K562 (cell line): ENCODE measurements around the gene AGAP3. TPM values are rescaled to one million over a fixed set of nuclear protein-coding genes. Genes with fewer than 3 reads are reported as not detected.

Source experiments
- CHD4 ChIP-seq: fragments of 200-600 bp; sonication (generic); IDR thresholded peaks from 3 replicates; pipeline ENCODE4 v1.6.1; 2012; ENCODE audit warnings: low read depth, mild to moderate bottlenecking, mixed read lengths, low read length, inconsistent platforms; ENCODE audit not compliant: insufficient read depth, insufficient replicate concordance, poor library complexity, severe bottlenecking
- CREB1 ChIP-seq, 2 experiments: sonication (generic) in 1 of 2; formaldehyde crosslinking in 1 of 2; IDR thresholded peaks; 2 replicates each; pipeline versions ENCODE4 v1.6.1 to v1.8.0; 2012 to 2022; ENCODE audit warnings: inconsistent platforms in 1 of 2, mild to moderate bottlenecking in 1 of 2, missing genetic modification reagents in 1 of 2, moderate library complexity in 1 of 2
- CREBBP ChIP-seq: IDR thresholded peaks from one replicate; pipeline ENCODE4 v1.6.1; 2012; ENCODE audit warnings: low read depth, mild to moderate bottlenecking, control low read depth, inconsistent platforms, low read length
- EHMT2 ChIP-seq: fragments of 450-650 bp; IDR thresholded peaks from 2 replicates; pipeline ENCODE4 v1.6.1; 2018; ENCODE audit warnings: antibody characterized with exemption
- ESRRA ChIP-seq: fragments of 450-650 bp; IDR thresholded peaks from 2 replicates; pipeline ENCODE4 v1.6.1; 2014; ENCODE audit warnings: low read depth, mild to moderate bottlenecking, moderate library complexity, borderline replicate concordance
- HBP1 ChIP-seq: fragments of 450-650 bp; formaldehyde crosslinking; IDR thresholded peaks from 2 replicates; pipeline ENCODE4 v1.4.0; 2022; ENCODE audit warnings: missing genetic modification characterization
- HOMEZ ChIP-seq: fragments of 250-450 bp; sonication (Bioruptor Pico); IDR thresholded peaks from 2 replicates; pipeline ENCODE4 v1.4.0; 2020; ENCODE audit warnings: mild to moderate bottlenecking, moderate library complexity
- KDM5B ChIP-seq: fragments of 200-600 bp; sonication (generic); IDR thresholded peaks from 2 replicates; pipeline ENCODE4 v1.6.1; 2012; ENCODE audit warnings: low read depth, mild to moderate bottlenecking, moderate library complexity, low read length, control low read depth, inconsistent platforms; ENCODE audit not compliant: insufficient replicate concordance
- PCBP1 ChIP-seq: fragments of 200-400 bp; formaldehyde crosslinking; IDR thresholded peaks from 2 replicates; pipeline ENCODE4 v1.6.1; 2018; ENCODE audit warnings: mild to moderate bottlenecking, low read depth, low read length; ENCODE audit not compliant: poor library complexity, severe bottlenecking
- PHF21A ChIP-seq: fragments of 450-650 bp; IDR thresholded peaks from 2 replicates; pipeline ENCODE4 v1.6.1; 2017; ENCODE audit warnings: low read depth, borderline replicate concordance
- PREB ChIP-seq: sonication (generic); formaldehyde crosslinking; IDR thresholded peaks from 2 replicates; pipeline ENCODE4 v1.8.1; 2023; ENCODE audit warnings: mild to moderate bottlenecking, missing genetic modification reagents
- PRPF4 ChIP-seq: fragments of 200-400 bp; formaldehyde crosslinking; IDR thresholded peaks from one replicate; pipeline ENCODE4 v1.6.1; 2017; ENCODE audit warnings: low read length, low read depth, mild to moderate bottlenecking; ENCODE audit not compliant: insufficient read depth, poor library complexity, severe bottlenecking
- SMARCA4 ChIP-seq: fragments of 450-650 bp; IDR thresholded peaks from 2 replicates; pipeline ENCODE4 v1.6.1; 2016
- SREBF1 ChIP-seq: fragments of 150-350 bp; IDR thresholded peaks from 2 replicates; pipeline ENCODE4 v1.6.1; 2014; ENCODE audit warnings: antibody characterized with exemption, low read depth, low read length, borderline replicate concordance
- TCF7 ChIP-seq: sonication (generic); IDR thresholded peaks from 2 replicates; pipeline ENCODE4 v1.6.1; 2016; ENCODE audit warnings: antibody characterized with exemption, borderline replicate concordance
- TEAD1 ChIP-seq, 2 experiments: fragments of 450-650 bp in 1 of 2; sonication (generic) in 1 of 2; formaldehyde crosslinking; IDR thresholded peaks; 2 replicates each; pipeline versions ENCODE4 v1.4.0 to v1.8.0; 2020 to 2022; ENCODE audit warnings: mild to moderate bottlenecking in 2 of 2, missing genetic modification reagents in 1 of 2
- THAP7 ChIP-seq: fragments of 250-450 bp; sonication (Bioruptor Pico); IDR thresholded peaks from 2 replicates; pipeline ENCODE4 v1.5.0; 2021
- USF1 ChIP-seq: sonication (generic); formaldehyde crosslinking; IDR thresholded peaks from 2 replicates; pipeline ENCODE4 v1.9.0; 2022; ENCODE audit warnings: mild to moderate bottlenecking, missing genetic modification reagents
- ZFP36 ChIP-seq: fragments of 150-350 bp; IDR thresholded peaks from 2 replicates; pipeline ENCODE4 v1.6.1; 2018; ENCODE audit warnings: low read length, low read depth; ENCODE audit not compliant: partially characterized antibody
- ZKSCAN8 ChIP-seq: fragments of 200-800 bp; sonication (Bioruptor generic); IDR thresholded peaks from 2 replicates; pipeline ENCODE4 v1.6.1; 2016; ENCODE audit warnings: missing genetic modification characterization, missing compliant biosample characterization
- ZNF668 ChIP-seq: fragments of 250-450 bp; sonication (Bioruptor Pico); IDR thresholded peaks from 2 replicates; pipeline ENCODE4 v1.8.0; 2022; ENCODE audit warnings: mild to moderate bottlenecking, inconsistent platforms
- polyA plus RNA-seq, 8 experiments: library from polyadenylated mRNA; depleted of rRNA in 4 of 8; stranded (reverse) in 5 of 8; unstranded in 3 of 8; fragments of >200 nt; fragmentation: Nextera tagmentation in 2 of 8; fragmentation: Illumina TruSeq in 1 of 8; extraction: Ambion mirVana in 2 of 8; extraction: Trizol in 1 of 8; gene quantifications; 2 replicates each; pipeline versions ENCODE4 v1.2.1 to v1.2.3, GENCODE V29; 2011 to 2014; ENCODE audit warnings: inconsistent platforms in 1 of 8, missing spikeins in 1 of 8
- total RNA-seq, 7 experiments: library from RNA; depleted of rRNA in 6 of 7; stranded (reverse); fragments of >200 nt in 6 of 7; fragmentation: Illumina TruSeq in 2 of 7; extraction: Trizol in 2 of 7; gene quantifications; 2 replicates each; pipeline versions ENCODE4 v1.2.1 to v1.2.3, GENCODE V29; 2011 to 2021; ENCODE audit warnings: low replicate concordance in 1 of 7

Gene AGAP3
- total and polyA plus RNA-seq, 9 of the 15 experiments (the other 6 are each of a cell fraction or from before 2014, with no cell fraction given) = 3.4 to 208 (median 62.2) TPM

GRCh38 chr7:151088019-151088855 lies 2.0 kb downstream of the AGAP3 start (continued):
- TF ChIP-seq CHD4 = no peak
- no peak for TF ChIP-seq PCBP1
- no peak for TF ChIP-seq HOMEZ (CRISPR knock-in tag)
- TF ChIP-seq EHMT2 = no peak
- no peak for TF ChIP-seq ZFP36
- 0 out of 2 replicates have a peak, but pooled peaks have one; percentile 75 for TF ChIP-seq PREB (CRISPR knock-in tag)
- 0 out of 4 replicates have a peak, but pooled peaks of 1 of the 2 experiments have one; percentile 33 for TF ChIP-seq TEAD1 (CRISPR knock-in tag; IDR thresholded peaks at IDR 0.05)
- no peak for TF ChIP-seq SREBF1
- no peak for TF ChIP-seq USF1 (CRISPR knock-in tag)
- TF ChIP-seq TCF7 = no peak
- no peak for TF ChIP-seq PRPF4
- TF ChIP-seq CREB1 (IDR thresholded peaks at IDR 0.05) = no peak
- no peak for TF ChIP-seq CREB1 (CRISPR knock-in tag; IDR thresholded peaks at IDR 0.05)
- no peak for TF ChIP-seq HBP1 (CRISPR knock-in tag)
- no peak for TF ChIP-seq ZKSCAN8
- no peak for TF ChIP-seq ZNF668 (CRISPR knock-in tag)
- TF ChIP-seq PHF21A = no peak
- no peak for TF ChIP-seq ESRRA
- TF ChIP-seq SMARCA4 = 0 out of 2 replicates have a peak, but pooled peaks have one; percentile 15
- peak; percentile 19 for TF ChIP-seq KDM5B
- TF ChIP-seq THAP7 (CRISPR knock-in tag) = no peak
- no peak for TF ChIP-seq CREBBP
